GM23338 (cell line): ENCODE results near the gene RNF145. TPM values are rescaled to one million over a fixed set of nuclear protein-coding genes. Genes with fewer than 3 reads are reported as not detected.

Experiments
- polyA plus RNA-seq: library from polyadenylated mRNA; unstranded; fragments of >200 nt; fragmentation: Nextera tagmentation; extraction: Ambion mirVana; gene quantifications from 2 replicates; pipeline ENCODE4 v1.2.1, GENCODE V29; 2016
- small RNA-seq: library from RNA; depleted of rRNA; stranded (forward); fragments of <200 nt; gene quantifications from one replicate; pipeline ENCODE3, GENCODE V24; 2014; ENCODE audit warnings: low replicate concordance
- total RNA-seq: library from RNA; depleted of rRNA; stranded (reverse); fragments of >200 nt; shearing (Covaris generic); gene quantifications from 2 replicates; pipeline ENCODE4 v1.2.3, GENCODE V29; 2014; rRNA removed

RNF145 gene
- total and polyA plus RNA-seq, 2 experiments from 2014 or later = 15.6 to 43.5 TPM

Small RNA genes lying within 50 kb of the gene (small RNA-seq; reads per million reads assigned to genes)
- gene RF00263 = not detected

Other genes starting within 250 kb of the RNF145 start
- gene EBF1, start 109.6 kb downstream of the RNF145 start, total RNA-seq = 0.38 TPM in 1 of 2 replicates, not detected in the other
- gene EBF1, start 109.6 kb downstream of the RNF145 start, polyA plus RNA-seq = 0.28 and 0.53 TPM in 2 replicates
- gene UBLCP1, start 53.7 kb upstream of the RNF145 start, total RNA-seq = 45.0 and 47.6 TPM in 2 replicates
- 42.6 and 56.1 TPM in 2 replicates for gene UBLCP1, start 53.7 kb upstream of the RNF145 start, polyA plus RNA-seq
- gene IL12B, start 120.9 kb upstream of the RNF145 start, total RNA-seq = not detected in 2 replicates
- gene IL12B, start 120.9 kb upstream of the RNF145 start, polyA plus RNA-seq = not detected in 2 replicates